Natural killer cell (primary cell): ENCODE results near the gene PDE4D. TPM values are rescaled to one million over a fixed set of nuclear protein-coding genes. Genes with fewer than 3 reads are reported as not detected.
A peak's percentile ranks its signal among the peaks of the same experiment; 100 is the strongest.

Experiments
- ATAC-seq, 3 donors: fragments of 150-1000 bp in 2 of 3; fragments of 200-7000 bp in 1 of 3; cut with Tn5 transposase; 1 replicate in 1 of 3; 2 replicates in 2 of 3; pipeline ENCODE4 v1.10.0; 2021; ENCODE audit warnings: mild to moderate bottlenecking in 2 of 3, moderate library complexity in 2 of 3
- DNase-seq, 2 donors: peaks; one replicate each; pipeline versions ENCODE4 v3.0.0 to v3.0.0-alpha.2; 2013 to 2021; ENCODE audit warnings: mixed read lengths in 1 of 2
- H3K27ac ChIP-seq: one replicate; pipeline ENCODE4 v1.5.1; 2013; ENCODE audit warnings: mild to moderate bottlenecking, low read length
- H3K27me3 ChIP-seq: one replicate; pipeline ENCODE4 v1.6.1; 2013; ENCODE audit warnings: low read length; ENCODE audit not compliant: control insufficient read depth, insufficient read depth
- H3K36me3 ChIP-seq: one replicate; pipeline ENCODE4 v1.6.1; 2013; ENCODE audit warnings: low read length; ENCODE audit not compliant: control insufficient read depth, insufficient read depth
- H3K4me1 ChIP-seq: one replicate; pipeline ENCODE4 v1.6.1; 2013; ENCODE audit warnings: low read length; ENCODE audit not compliant: control insufficient read depth, insufficient read depth
- H3K4me3 ChIP-seq: one replicate; pipeline ENCODE4 v1.5.1; 2013; ENCODE audit warnings: low read length
- H3K9me3 ChIP-seq: one replicate; pipeline ENCODE4 v1.6.1; 2013; ENCODE audit warnings: low read length; ENCODE audit not compliant: control insufficient read depth, insufficient read depth
- H3K27ac Mint-ChIP-seq, 2 donors: one replicate each; pipeline ENCODE4 v1.8.0; 2022; ENCODE audit warnings: mild to moderate bottlenecking in 2 of 2, mixed read lengths in 2 of 2, moderate library complexity in 1 of 2
- H3K27me3 Mint-ChIP-seq, 2 donors: one replicate each; pipeline ENCODE4 v1.8.0; 2022; ENCODE audit warnings: low read depth in 2 of 2, mixed read lengths in 2 of 2
- H3K36me3 Mint-ChIP-seq: one replicate; pipeline ENCODE4 v1.8.0; 2022; ENCODE audit warnings: mixed read lengths
- H3K4me1 Mint-ChIP-seq, 2 donors: one replicate each; pipeline ENCODE4 v1.8.0; 2022; ENCODE audit warnings: mixed read lengths in 2 of 2
- H3K4me3 Mint-ChIP-seq: one replicate; pipeline ENCODE4 v1.8.0; 2022; ENCODE audit warnings: mild to moderate bottlenecking, moderate library complexity, mixed read lengths
- H3K9me3 Mint-ChIP-seq, 2 donors: one replicate each; pipeline ENCODE4 v1.8.0; 2022; ENCODE audit warnings: mixed read lengths in 2 of 2
- CTCF ChIP-seq: fragments of 200-600 bp; IDR thresholded peaks from one replicate; pipeline ENCODE4 v1.8.0; 2022; ENCODE audit warnings: antibody characterized with exemption
- WGBS: methylation state at CpG from one replicate; pipeline ENCODE4 v1.1.7; 2013; ENCODE audit warnings: missing lambda C conversion rate; ENCODE audit not compliant: insufficient coverage; 5-methylcytosine and 5-hydroxymethylcytosine counted together
- intact Hi-C: fragments of 100-400 bp; cut with micrococcal nuclease; formaldehyde crosslinking; loops from one replicate; pipeline ENCODE4 v1.14.2; 2022
- total RNA-seq, 4 donors: library from RNA; stranded (reverse); fragments of 120-200 nt in 1 of 4; gene quantifications; one replicate each; pipeline versions ENCODE4 v1.2.3 to v1.2.4, GENCODE V29; 2013 to 2022

Gene PDE4D
- total RNA-seq, 3 donors from 2014 or later (not counting 1 experiment from before 2014, with no cell fraction given), result 109 to 170 (median 116) TPM

- intact Hi-C loops, result no loop called here
- ATAC-seq (peak in 2 of 3 donors; percentile 51 to 68), DNase-seq (peak in 1 of 2 donors; percentile 21)
- peaks cover 6 to 11% of the 10 kb centered on the region in 2 donors for H3K4me1 Mint-ChIP-seq
- Histone ChIP-seq H3K36me3 (no peaks in the 10 kb centered on the region), H3K4me3 (no peak overlapping the region), H3K27ac (no peak overlapping the region), H3K4me1 (no peaks in the 10 kb centered on the region), H3K9me3 (no peaks in the 10 kb centered on the region), H3K27me3 (no peaks in the 10 kb centered on the region)
- H3K27me3 Mint-ChIP-seq, result peaks cover 8 to 29% of the 10 kb centered on the region in 2 donors
- no peaks in the 10 kb centered on the region for H3K36me3 Mint-ChIP-seq
- WGBS, result 9% methylated on average over 5 of the region's 7 CpGs
- peak overlapping the region; percentile 4 for H3K4me3 Mint-ChIP-seq
- peak overlapping the region in 1 of 2 donors; percentile 28 for H3K27ac Mint-ChIP-seq
- no peaks in the 10 kb centered on the region for H3K9me3 Mint-ChIP-seq
- no peak for TF ChIP-seq CTCF
Measured at GRCh38 chr5:59790376-59790775, 103.2 kb downstream of the PDE4D start.

- H3K27me3 Mint-ChIP-seq, result peaks cover 9 to 34% of the 10 kb centered on the region in 2 donors
- intact Hi-C loops, result no loop called here
Measured at GRCh38 chr5:59789894-59790293, 103.6 kb downstream of the PDE4D start.

DNA sequence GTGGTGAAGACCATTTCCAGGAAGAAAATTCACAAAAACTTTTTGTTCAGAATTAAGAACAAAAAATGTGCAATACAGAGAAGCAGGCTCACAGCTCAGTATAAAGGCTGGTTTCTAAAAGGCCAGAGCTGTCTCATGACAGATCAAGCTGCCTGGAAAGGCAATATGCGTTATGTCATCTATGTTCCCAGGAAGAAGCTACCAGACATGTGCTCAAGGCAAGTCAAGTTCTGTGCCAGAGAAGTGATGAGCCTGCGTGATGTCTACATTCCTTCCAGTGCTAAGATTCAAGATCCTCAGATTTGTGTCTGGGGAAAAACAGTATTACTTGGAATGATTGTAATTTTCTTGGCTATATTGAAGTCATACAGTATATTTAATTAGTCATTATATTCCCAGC, 104.3 kb downstream of the PDE4D start:
- Histone ChIP-seq H3K4me3 (no peak overlapping the region), H3K27me3 (no peaks in the 10 kb centered on the region), H3K27ac (no peak overlapping the region), H3K36me3 (no peaks in the 10 kb centered on the region), H3K9me3 (no peaks in the 10 kb centered on the region), H3K4me1 (no peaks in the 10 kb centered on the region)
- DNase-seq, result no peak
- 92% methylated on average over 2 of the region's 2 CpGs for WGBS
- Mint-ChIP-seq H3K27me3 (peaks cover 11 to 37% of the 10 kb centered on the region in 2 donors), H3K36me3 (no peaks in the 10 kb centered on the region), H3K27ac (no peak overlapping the region), H3K9me3 (no peaks in the 10 kb centered on the region), H3K4me3 (no peak overlapping the region), H3K4me1 (peaks cover 6 to 11% of the 10 kb centered on the region in 2 donors)
- intact Hi-C loops, result no loop called here
- no peak for ATAC-seq
- TF ChIP-seq CTCF, result no peak

More at GRCh38 chr5:59789894-59790293, 103.6 kb downstream of the PDE4D start:
- Histone ChIP-seq H3K4me1 (no peaks in the 10 kb centered on the region), H3K27me3 (no peaks in the 10 kb centered on the region), H3K36me3 (no peaks in the 10 kb centered on the region), H3K9me3 (no peaks in the 10 kb centered on the region), H3K27ac (no peak overlapping the region), H3K4me3 (no peak overlapping the region)
- TF ChIP-seq CTCF, result no peak
- H3K4me1 Mint-ChIP-seq, result peaks cover 6 to 11% of the 10 kb centered on the region in 2 donors
- H3K27ac Mint-ChIP-seq, result no peak overlapping the region
- no peaks in the 10 kb centered on the region for H3K36me3 Mint-ChIP-seq
- no peak overlapping the region for H3K4me3 Mint-ChIP-seq
- H3K9me3 Mint-ChIP-seq, result no peaks in the 10 kb centered on the region
- whole genome bisulfite sequencing, result 67% methylated on average over 2 of the region's 2 CpGs
- DNase-seq (no peak), ATAC-seq (no peak)

DNA sequence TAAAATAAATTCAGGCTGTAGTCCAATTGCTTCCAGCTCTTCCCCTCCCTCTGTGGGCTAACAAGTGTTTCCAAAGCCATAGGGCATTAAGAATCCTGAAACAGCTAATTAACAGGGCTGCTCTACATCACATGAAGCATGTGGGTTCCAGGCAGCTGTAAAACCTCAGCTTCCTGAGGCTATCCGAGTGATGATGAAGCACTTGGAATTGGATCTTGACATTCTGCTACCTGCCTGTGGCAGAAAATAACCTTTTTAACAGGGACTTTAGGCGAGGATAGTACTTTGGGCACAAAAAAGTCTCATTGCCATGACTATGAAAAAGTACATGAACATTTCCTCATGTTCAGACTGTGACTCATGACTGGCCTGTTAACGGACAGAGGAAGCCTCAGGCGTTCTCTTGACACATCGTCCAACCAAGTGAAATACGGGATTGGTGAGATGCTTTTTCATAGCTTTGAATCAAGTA, 107.2 kb downstream of the PDE4D start:
- intact Hi-C loops, result no loop called here
- Histone ChIP-seq H3K4me3 (no peak overlapping the region), H3K9me3 (no peaks in the 10 kb centered on the region), H3K27me3 (no peaks in the 10 kb centered on the region), H3K27ac (no peak overlapping the region), H3K36me3 (no peaks in the 10 kb centered on the region), H3K4me1 (no peaks in the 10 kb centered on the region)
- H3K4me3 Mint-ChIP-seq, result no peak overlapping the region
- no peaks in the 10 kb centered on the region for H3K9me3 Mint-ChIP-seq
- DNase-seq (no peak), ATAC-seq (no peak)
- H3K4me1 Mint-ChIP-seq, result peaks cover 6 to 11% of the 10 kb centered on the region in 2 donors
- WGBS, result 32% methylated on average over 6 of the region's 6 CpGs
- no peak for TF ChIP-seq CTCF
- H3K27ac Mint-ChIP-seq, result no peak overlapping the region
- peaks cover 11 to 37% of the 10 kb centered on the region in 2 donors for H3K27me3 Mint-ChIP-seq
- H3K36me3 Mint-ChIP-seq, result no peaks in the 10 kb centered on the region
